Effector memory CD4-positive, alpha-beta T cell (primary cell): Measurements from ENCODE around the gene MEX3D.
"Not testable (repeated sequence)": the region's sequence is repeated elsewhere in the genome, so short reads cannot be mapped to it uniquely, and the experiment has no call there.

Experiments used
- DNase-seq, 3 donors: peaks; one replicate each; pipeline ENCODE4 v3.0.0-alpha.2; 2020
- H3K27ac ChIP-seq: 2 replicates; pipeline ENCODE4 v1.7.0; 2013; ENCODE audit warnings: mild to moderate bottlenecking, low read length, moderate library complexity; ENCODE audit not compliant: insufficient read depth, poor library complexity, severe bottlenecking
- H3K27me3 ChIP-seq: replicated peaks from 2 replicates; pipeline ENCODE4 v1.7.0; 2013; ENCODE audit warnings: mild to moderate bottlenecking, low read length; ENCODE audit not compliant: insufficient read depth, control insufficient read depth, poor library complexity, severe bottlenecking
- H3K36me3 ChIP-seq: 2 replicates; pipeline ENCODE4 v1.7.0; 2013; ENCODE audit warnings: mild to moderate bottlenecking, low read length, moderate library complexity; ENCODE audit not compliant: control insufficient read depth, insufficient read depth
- H3K4me1 ChIP-seq: 2 replicates; pipeline ENCODE4 v1.7.0; 2013; ENCODE audit warnings: low read length, mild to moderate bottlenecking; ENCODE audit not compliant: control insufficient read depth, insufficient read depth, poor library complexity, severe bottlenecking
- H3K4me3 ChIP-seq: 2 replicates; pipeline ENCODE4 v1.7.0; 2013; ENCODE audit warnings: low read length, low read depth, mild to moderate bottlenecking; ENCODE audit not compliant: insufficient read depth, poor library complexity, severe bottlenecking
- H3K9me3 ChIP-seq: 2 replicates; pipeline ENCODE4 v1.7.0; 2013; ENCODE audit warnings: mild to moderate bottlenecking, low read length, moderate library complexity; ENCODE audit not compliant: control insufficient read depth

MEX3D gene

GRCh38 chr19:1519802-1520201, 48.3 kb downstream of the MEX3D start:
- not testable (repeated sequence) for H3K9me3 ChIP-seq, DNase-seq, H3K4me1 ChIP-seq, H3K4me3 ChIP-seq, H3K36me3 ChIP-seq, H3K27ac ChIP-seq, H3K27me3 ChIP-seq

- H3K36me3 ChIP-seq = no peaks in the 10 kb centered on the region
- DNase-seq = no peak
- H3K27ac ChIP-seq = no peak overlapping the region
- no peaks in the 10 kb centered on the region for H3K27me3 ChIP-seq
- H3K4me1 ChIP-seq = peaks cover 4% of the 10 kb centered on the region
- H3K9me3 ChIP-seq = no peaks in the 10 kb centered on the region
- H3K4me3 ChIP-seq = no peak overlapping the region
Measured at GRCh38 chr19:1518471-1518870, 49.7 kb downstream of the MEX3D start.

GRCh38 chr19:1516395-1516753, 51.8 kb downstream of the MEX3D start:
- no peaks in the 10 kb centered on the region for H3K27me3 ChIP-seq
- H3K36me3 ChIP-seq = no peaks in the 10 kb centered on the region
- H3K27ac ChIP-seq = no peak overlapping the region
- peaks cover 8% of the 10 kb centered on the region for H3K4me1 ChIP-seq
- H3K9me3 ChIP-seq = no peaks in the 10 kb centered on the region
- no peak overlapping the region for H3K4me3 ChIP-seq
- DNase-seq = no peak

GRCh38 chr19:1514986-1515721, 53.0 kb downstream of the MEX3D start:
- Histone ChIP-seq H3K27me3 (no peaks in the 10 kb centered on the region), H3K27ac (no peak overlapping the region), H3K4me1 (peaks cover 8% of the 10 kb centered on the region), H3K4me3 (no peak overlapping the region), H3K9me3 (no peaks in the 10 kb centered on the region), H3K36me3 (no peaks in the 10 kb centered on the region)
- no peak for DNase-seq

GRCh38 chr19:1514295-1514661, 53.8 kb downstream of the MEX3D start:
- no peak for DNase-seq
- Histone ChIP-seq H3K4me3 (no peak overlapping the region), H3K27ac (no peak overlapping the region), H3K36me3 (no peaks in the 10 kb centered on the region), H3K9me3 (no peaks in the 10 kb centered on the region), H3K27me3 (no peaks in the 10 kb centered on the region), H3K4me1 (peaks cover 8% of the 10 kb centered on the region)

- H3K27me3 ChIP-seq = no peaks in the 10 kb centered on the region
- DNase-seq = peak; percentile 36 to 52 (median 43)
- H3K36me3 ChIP-seq = no peaks in the 10 kb centered on the region
- H3K4me3 ChIP-seq = peak overlapping the region; percentile 54
- H3K4me1 ChIP-seq = peaks cover 8% of the 10 kb centered on the region
- no peaks in the 10 kb centered on the region for H3K9me3 ChIP-seq
- H3K27ac ChIP-seq = no peak overlapping the region
Measured at GRCh38 chr19:1513499-1514294, 54.4 kb downstream of the MEX3D start.

- Histone ChIP-seq H3K27me3 (no peaks in the 10 kb centered on the region), H3K4me1 (peaks cover 8% of the 10 kb centered on the region), H3K27ac (no peak within 1 kb of the TSS), H3K36me3 (no peaks in the 10 kb centered on the region), H3K4me3 (peak within 1 kb of the TSS; percentile 54), H3K9me3 (no peaks in the 10 kb centered on the region)
- peak; percentile 28 to 42 (median 32) for DNase-seq
Measured at GRCh38 chr19:1512671-1513498, 55.2 kb downstream of the MEX3D start, which contains the start of gene ADAMTSL5. Gene ADAMTSL5 (minus strand): TSS chr19:1513019. CDS start chr19:1510943, 2,076 bp downstream.

- Histone ChIP-seq H3K9me3 (no peaks in the 10 kb centered on the region), H3K4me3 (no peak overlapping the region), H3K4me1 (peaks cover 15% of the 10 kb centered on the region), H3K36me3 (no peaks in the 10 kb centered on the region), H3K27me3 (no peaks in the 10 kb centered on the region), H3K27ac (no peak overlapping the region)
- no peak for DNase-seq
Measured at GRCh38 chr19:1511318-1512317, 56.5 kb downstream of the MEX3D start.

GRCh38 chr19:1510807-1511206, 57.3 kb downstream of the MEX3D start:
- peaks cover 15% of the 10 kb centered on the region for H3K4me1 ChIP-seq
- H3K9me3 ChIP-seq = no peaks in the 10 kb centered on the region
- no peak overlapping the region for H3K27ac ChIP-seq
- no peaks in the 10 kb centered on the region for H3K27me3 ChIP-seq
- H3K4me3 ChIP-seq = no peak overlapping the region
- H3K36me3 ChIP-seq = no peaks in the 10 kb centered on the region
- DNase-seq = no peak
